ENCODE measurements around the gene MARCHF10.

MARCHF10 gene

GRCh38 chr17:62718429-62718828, 89.7 kb downstream of the MARCHF10 start:
- ChIA-PET CTCF (interaction anchor here (0.7 kb wide), 1 partner anchor 32 kb away, joined by 3 read pairs; no protein-coding TSS in a partner anchor), POLR2A (ENCODE audit: low non-redundant PET) (interaction anchor here (0.5 kb wide), 1 partner anchor 13 kb away, joined by 10 read pairs; no protein-coding TSS in a partner anchor)
- no peak overlapping the region for H3K27ac ChIP-seq
- no peak for DNase-seq (ENCODE audit: low spot score)
- TF ChIP-seq CTCF (conservative IDR thresholded peaks at IDR 0.05; ENCODE audit: low read depth), result no peak

GRCh38 chr17:62717889-62718288, 90.2 kb downstream of the MARCHF10 start:
- ChIA-PET POLR2A (ENCODE audit: low non-redundant PET) (interaction anchor here (0.5 kb wide), 1 partner anchor 13 kb away, joined by 10 read pairs; no protein-coding TSS in a partner anchor), CTCF (no interaction called here)
- H3K27ac ChIP-seq, result no peak overlapping the region
- no peak for TF ChIP-seq CTCF (conservative IDR thresholded peaks at IDR 0.05; ENCODE audit: low read depth)
- DNase-seq (ENCODE audit: low spot score), result no peak

- no peak for TF ChIP-seq CTCF (conservative IDR thresholded peaks at IDR 0.05; ENCODE audit: low read depth)
- CTCF ChIA-PET, result no interaction called here
- no peak for DNase-seq (ENCODE audit: low spot score)
- POLR2A ChIA-PET (ENCODE audit: low non-redundant PET), result no interaction called here
- H3K27ac ChIP-seq, result peak overlapping the region; percentile 39
These were observed 90.6 kb downstream of the MARCHF10 start for GRCh38 chr17:62717589-62717855.

GRCh38 chr17:62716834-62717588, 91.1 kb downstream of the MARCHF10 start:
- ChIA-PET CTCF (no interaction called here), POLR2A (ENCODE audit: low non-redundant PET) (interaction anchor here (0.6 kb wide), 1 partner anchor 13 kb away, joined by 5 read pairs; no protein-coding TSS in a partner anchor)
- TF ChIP-seq CTCF (conservative IDR thresholded peaks at IDR 0.05; ENCODE audit: low read depth), result no peak
- no peak for DNase-seq (ENCODE audit: low spot score)
- peak overlapping the region; percentile 39 for H3K27ac ChIP-seq

GRCh38 chr17:62715882-62716390, 92.2 kb downstream of the MARCHF10 start:
- DNase-seq (ENCODE audit: low spot score), result no peak
- POLR2A ChIA-PET (ENCODE audit: low non-redundant PET), result interaction anchor here (0.6 kb wide), 1 partner anchor 12 kb away, joined by 5 read pairs; no protein-coding TSS in a partner anchor
- TF ChIP-seq CTCF (conservative IDR thresholded peaks at IDR 0.05; ENCODE audit: low read depth), result no peak
- H3K27ac ChIP-seq, result peak overlapping the region; percentile 65
- CTCF ChIA-PET, result no interaction called here

- no peak for DNase-seq (ENCODE audit: low spot score)
- ChIA-PET POLR2A (ENCODE audit: low non-redundant PET) (no interaction called here), CTCF (interaction anchor here (0.9 kb wide), 1 partner anchor 692 kb away, joined by 3 read pairs; no protein-coding TSS in a partner anchor)
- peak overlapping the region; percentile 65 for H3K27ac ChIP-seq
- no peak for TF ChIP-seq CTCF (conservative IDR thresholded peaks at IDR 0.05; ENCODE audit: low read depth)
These were observed 93.9 kb downstream of the MARCHF10 start for GRCh38 chr17:62714016-62714777.
